OCI-LY7 (cell line): ENCODE data around the gene ZNRF4. TPM values are rescaled to one million over a fixed set of nuclear protein-coding genes. Genes with fewer than 3 reads are reported as not detected.

ENCODE experiments used
- BruUV-seq: library from RNA; stranded (reverse); fragments of 400-500 nt; replicated peaks from 2 replicates; lab custom pipeline; 2021; lab: Mats Ljungman, UMichigan
- CTCF ChIA-PET: fragments of 300-600 bp; sonication (Branson Sonifier 250); formaldehyde crosslinking; loops from one replicate; lab custom pipeline; 2022; ENCODE audit warnings: antibody characterized with exemption; ENCODE audit not compliant: unreplicated experiment; lab: Charles Lee
- POLR2A ChIA-PET: fragments of 300-600 bp; sonication (Branson Sonifier 250); formaldehyde crosslinking; loops from one replicate; lab custom pipeline; 2022; ENCODE audit warnings: antibody characterized with exemption; lab: Charles Lee
- DNase-seq: peaks from one replicate; pipeline ENCODE4 v3.0.0-alpha.2; 2015; ENCODE audit warnings: low spot score
- H2AFZ ChIP-seq: fragments of 200-600 bp; sonication (generic), shearing (Covaris generic); 2 replicates; pipeline ENCODE4 v1.6.1; 2014; ENCODE audit warnings: mild to moderate bottlenecking, antibody characterized with exemption, low read length, moderate library complexity
- H3K27ac ChIP-seq: fragments of 200-600 bp; sonication (generic); 2 replicates; pipeline ENCODE4 v1.5.1; 2014; ENCODE audit warnings: mixed run types, low read depth, mild to moderate bottlenecking, moderate library complexity, low read length, inconsistent platforms; ENCODE audit not compliant: poor library complexity, severe bottlenecking
- H3K36me3 ChIP-seq: fragments of 200-600 bp; sonication (generic); 2 replicates; pipeline ENCODE4 v1.6.1; 2014; ENCODE audit warnings: mild to moderate bottlenecking, antibody characterized with exemption, low read length, moderate library complexity, mixed read lengths; ENCODE audit not compliant: insufficient read depth
- H3K4me1 ChIP-seq: fragments of 200-600 bp; sonication (generic); 2 replicates; pipeline ENCODE4 v1.5.1; 2014; ENCODE audit warnings: mild to moderate bottlenecking, low read length; ENCODE audit not compliant: insufficient read depth, poor library complexity, severe bottlenecking
- H3K4me2 ChIP-seq: fragments of 200-600 bp; sonication (generic); 2 replicates; pipeline ENCODE4 v1.6.1; 2014; ENCODE audit warnings: mild to moderate bottlenecking, low read length
- H3K4me3 ChIP-seq: fragments of 200-600 bp; sonication (generic); 2 replicates; pipeline ENCODE4 v1.5.1; 2014; ENCODE audit warnings: mild to moderate bottlenecking, low read depth, low read length; ENCODE audit not compliant: poor library complexity, severe bottlenecking
- H3K79me2 ChIP-seq: fragments of 200-600 bp; sonication (generic); 2 replicates; pipeline ENCODE4 v1.6.1; 2016; ENCODE audit warnings: low read depth, mild to moderate bottlenecking, low read length, moderate library complexity, mixed read lengths; ENCODE audit not compliant: insufficient read depth
- H3K9me2 ChIP-seq: fragments of 200-600 bp; sonication (generic); 2 replicates; pipeline ENCODE4 v1.6.1; 2016; ENCODE audit warnings: mild to moderate bottlenecking, low read length, mixed read lengths; ENCODE audit not compliant: insufficient read depth
- H3K9me3 ChIP-seq: fragments of 200-600 bp; sonication (generic); 2 replicates; pipeline ENCODE4 v1.6.1; 2014; ENCODE audit warnings: mild to moderate bottlenecking, mixed run types, low read length, mixed read lengths
- H4K20me1 ChIP-seq: fragments of 200-600 bp; sonication (generic); 2 replicates; pipeline ENCODE4 v1.6.1; 2014; ENCODE audit warnings: mild to moderate bottlenecking, antibody characterized with exemption, low read length, moderate library complexity, mixed read lengths; ENCODE audit not compliant: insufficient read depth
- CTCF ChIP-seq: fragments of 200-600 bp; sonication (generic); conservative IDR thresholded peaks from 2 replicates; pipeline ENCODE4 v1.5.1; 2014; ENCODE audit warnings: mild to moderate bottlenecking, antibody characterized with exemption, low read length, moderate library complexity, mixed read lengths
- EZH2phosphoT487 ChIP-seq: fragments of 200-600 bp; sonication (generic); IDR thresholded peaks from 2 replicates; pipeline ENCODE4 v1.6.1; 2018; ENCODE audit warnings: low read depth, borderline replicate concordance, mild to moderate bottlenecking, mixed run types, antibody characterized with exemption, low read length, moderate library complexity, mixed read lengths
- intact Hi-C: fragments of 100-400 bp; cut with micrococcal nuclease; formaldehyde crosslinking; loops from one replicate; pipeline ENCODE4 v1.10.0; 2022; ENCODE audit not compliant: unreplicated experiment
- total RNA-seq, 2 experiments: library from RNA; depleted of rRNA in 1 of 2; stranded (reverse); fragments of >200 nt in 1 of 2; shearing (Covaris generic) in 1 of 2; gene quantifications; 2 replicates each; pipeline ENCODE4 v1.2.3, GENCODE V29; 2014 to 2022

ZNRF4 gene
- total RNA-seq, 2 experiments from 2014 or later, result not detected

GRCh38 chr19:5444431-5444830 is 10.8 kb upstream of the ZNRF4 start:
- Histone ChIP-seq H3K36me3 (no peaks in the 10 kb centered on the region), H3K4me2 (no peak overlapping the region), H2AFZ (no peak overlapping the region), H3K79me2 (no peaks in the 10 kb centered on the region), H3K27ac (no peak overlapping the region), H3K4me3 (no peak overlapping the region), H4K20me1 (no peaks in the 10 kb centered on the region), H3K9me2 (no peaks in the 10 kb centered on the region), H3K9me3 (no peaks in the 10 kb centered on the region), H3K4me1 (no peaks in the 10 kb centered on the region)
- no peak for DNase-seq
- no peak for TF ChIP-seq CTCF
- TF ChIP-seq EZH2phosphoT487, result no peak
- ChIA-PET POLR2A (no interaction called here), CTCF (no interaction called here)
- BruUV-seq, result no TSS peak
- intact Hi-C loops, result no loop called here

- Histone ChIP-seq H3K9me2 (no peaks in the 10 kb centered on the region), H3K9me3 (no peaks in the 10 kb centered on the region), H4K20me1 (no peaks in the 10 kb centered on the region), H3K27ac (no peak overlapping the region), H3K36me3 (no peaks in the 10 kb centered on the region), H2AFZ (no peak overlapping the region), H3K4me2 (no peak overlapping the region), H3K79me2 (no peaks in the 10 kb centered on the region), H3K4me3 (no peak overlapping the region), H3K4me1 (no peaks in the 10 kb centered on the region)
- no peak for TF ChIP-seq CTCF
- no peak for TF ChIP-seq EZH2phosphoT487
- no TSS peak for BruUV-seq
- intact Hi-C loops, result no loop called here
- POLR2A ChIA-PET, result no interaction called here
- no peak for DNase-seq
- CTCF ChIA-PET, result no interaction called here
These were observed 10.1 kb upstream of the ZNRF4 start for GRCh38 chr19:5445071-5445470.

- no peak overlapping the region for H3K4me3 ChIP-seq
- no peaks in the 10 kb centered on the region for H4K20me1 ChIP-seq
- H3K79me2 ChIP-seq, result no peaks in the 10 kb centered on the region
- TF ChIP-seq CTCF (no peak), EZH2phosphoT487 (no peak)
- H3K4me2 ChIP-seq, result no peak overlapping the region
- ChIA-PET CTCF (no interaction called here), POLR2A (no interaction called here)
- intact Hi-C loops, result no loop called here
- H3K36me3 ChIP-seq, result no peaks in the 10 kb centered on the region
- no peak overlapping the region for H2AFZ ChIP-seq
- H3K4me1 ChIP-seq, result no peaks in the 10 kb centered on the region
- DNase-seq, result no peak
- BruUV-seq, result no TSS peak
- no peaks in the 10 kb centered on the region for H3K9me3 ChIP-seq
- no peaks in the 10 kb centered on the region for H3K9me2 ChIP-seq
- H3K27ac ChIP-seq, result no peak overlapping the region
These were observed 9.6 kb upstream of the ZNRF4 start for GRCh38 chr19:5445561-5446055.
